GM19193 (cell line): ENCODE data around the gene DNM2.

Experiments
- POLR2A ChIP-seq: IDR thresholded peaks from 4 replicates; pipeline ENCODE4 v1.6.1; 2011; ENCODE audit not compliant: insufficient read depth, insufficient read length; ENCODE audit errors: extremely low read depth

DNM2 gene

GRCh38 chr19:10802479-10802878 lies 84.6 kb downstream of the DNM2 start:
- TF ChIP-seq POLR2A: no peak

GRCh38 chr19:10803252-10803651 lies 85.4 kb downstream of the DNM2 start:
- no peak for TF ChIP-seq POLR2A

- no peak for TF ChIP-seq POLR2A
Observed at GRCh38 chr19:10805065-10805757, 87.3 kb downstream of the DNM2 start.

GRCh38 chr19:10805758-10806247 lies 87.9 kb downstream of the DNM2 start:
- TF ChIP-seq POLR2A: no peak

- no peak for TF ChIP-seq POLR2A
Observed at GRCh38 chr19:10808937-10809649, 91.2 kb downstream of the DNM2 start.

GRCh38 chr19:10809651-10810285 lies 91.9 kb downstream of the DNM2 start:
- TF ChIP-seq POLR2A: no peak

GRCh38 chr19:10811391-10812111 lies 93.7 kb downstream of the DNM2 start:
- no peak for TF ChIP-seq POLR2A

GRCh38 chr19:10812196-10812595 lies 94.3 kb downstream of the DNM2 start:
- no peak for TF ChIP-seq POLR2A

- TF ChIP-seq POLR2A: no peak
Observed at GRCh38 chr19:10812902-10813404, 95.1 kb downstream of the DNM2 start.

GRCh38 chr19:10815007-10815536 lies 97.2 kb downstream of the DNM2 start:
- no peak for TF ChIP-seq POLR2A

GRCh38 chr19:10815969-10816644 lies 98.2 kb downstream of the DNM2 start:
- TF ChIP-seq POLR2A: no peak

GRCh38 chr19:10816691-10817090 lies 98.8 kb downstream of the DNM2 start:
- TF ChIP-seq POLR2A: no peak

- no peak for TF ChIP-seq POLR2A
Observed at GRCh38 chr19:10817291-10818038, 99.6 kb downstream of the DNM2 start.
